PC-9 (cell line): ENCODE results near the gene IFT20. TPM values are rescaled to one million over a fixed set of nuclear protein-coding genes. Genes with fewer than 3 reads are reported as not detected.

Source experiments
- BruUV-seq: library from RNA; stranded (reverse); fragments of 400-500 nt; replicated peaks from 2 replicates; lab custom pipeline; 2021; lab: Mats Ljungman, UMichigan
- CTCF ChIA-PET: fragments of 300-600 bp; sonication (Branson Sonifier 250); formaldehyde crosslinking; loops from one replicate; lab custom pipeline; 2022; ENCODE audit warnings: antibody characterized with exemption; lab: Charles Lee
- POLR2A ChIA-PET: fragments of 300-600 bp; sonication (Branson Sonifier 250); formaldehyde crosslinking; loops from one replicate; lab custom pipeline; 2022; ENCODE audit warnings: antibody characterized with exemption; ENCODE audit not compliant: unreplicated experiment; lab: Charles Lee
- DNase-seq, 2 experiments: peaks; one replicate each; pipeline versions ENCODE4 v3.0.0 to v3.0.0-alpha.2; 2015 to 2022; ENCODE audit warnings: mixed read lengths in 1 of 2
- H2AFZ ChIP-seq: fragments of 200-600 bp; sonication (generic); 2 replicates; pipeline ENCODE4 v1.8.1; 2017; ENCODE audit warnings: antibody characterized with exemption
- H3F3A ChIP-seq: fragments of 200-600 bp; sonication (generic); 2 replicates; pipeline ENCODE4 v1.8.1; 2017; ENCODE audit warnings: antibody characterized with exemption, mild to moderate bottlenecking, low read depth; ENCODE audit not compliant: insufficient read depth
- H3K27ac ChIP-seq: fragments of 200-600 bp; sonication (generic); 2 replicates; pipeline ENCODE4 v1.6.1; 2016; ENCODE audit warnings: mixed run types
- H3K27me3 ChIP-seq: fragments of 200-600 bp; sonication (generic); 2 replicates; pipeline ENCODE4 v1.6.1; 2016; ENCODE audit warnings: low read depth, mixed run types; ENCODE audit not compliant: insufficient read depth
- H3K36me3 ChIP-seq: fragments of 200-600 bp; sonication (generic); 2 replicates; pipeline ENCODE4 v1.6.1; 2016; ENCODE audit warnings: low read depth, mixed run types
- H3K4me1 ChIP-seq: fragments of 200-600 bp; sonication (generic); replicated peaks from 2 replicates; pipeline ENCODE4 v1.6.1; 2016; ENCODE audit warnings: mixed run types; ENCODE audit not compliant: insufficient read depth
- H3K4me2 ChIP-seq: fragments of 200-600 bp; sonication (generic); 2 replicates; pipeline ENCODE4 v1.6.1; 2017; ENCODE audit warnings: mixed run types
- H3K4me3 ChIP-seq: fragments of 200-600 bp; sonication (generic); 2 replicates; pipeline ENCODE4 v1.6.1; 2016; ENCODE audit warnings: mixed run types
- H3K79me2 ChIP-seq: fragments of 200-600 bp; sonication (generic); 2 replicates; pipeline ENCODE4 v1.6.1; 2017; ENCODE audit warnings: low read depth, mixed run types
- H3K9me2 ChIP-seq: fragments of 200-600 bp; sonication (generic); 2 replicates; pipeline ENCODE4 v1.8.1; 2017; ENCODE audit warnings: mild to moderate bottlenecking; ENCODE audit not compliant: insufficient read depth
- H3K9me3 ChIP-seq: fragments of 200-600 bp; sonication (generic); 2 replicates; pipeline ENCODE4 v1.8.1; 2016; ENCODE audit warnings: low read depth; ENCODE audit not compliant: insufficient read depth
- H4K20me1 ChIP-seq: fragments of 200-600 bp; sonication (generic); 2 replicates; pipeline ENCODE4 v1.8.1; 2017; ENCODE audit not compliant: insufficient read depth
- CTCF ChIP-seq: fragments of 200-600 bp; sonication (generic); conservative IDR thresholded peaks from 2 replicates; pipeline ENCODE4 v1.6.1; 2017; ENCODE audit warnings: mixed run types, antibody characterized with exemption, mild to moderate bottlenecking, moderate library complexity
- EZH2 ChIP-seq: fragments of 200-600 bp; sonication (generic); IDR thresholded peaks from 2 replicates; pipeline ENCODE4 v1.8.0; 2017; ENCODE audit warnings: antibody characterized with exemption, low read depth
- intact Hi-C: fragments of 100-400 bp; cut with micrococcal nuclease; formaldehyde crosslinking; loops from one replicate; pipeline ENCODE4 v1.10.0; 2022; ENCODE audit not compliant: unreplicated experiment
- total RNA-seq: library from RNA; stranded (reverse); gene quantifications from 2 replicates; pipeline ENCODE4 v1.2.3, GENCODE V29; 2021

The IFT20 gene
- total RNA-seq, 1 experiment from 2014 or later = 42.3 TPM

- Histone ChIP-seq H3F3A (no peaks in the 10 kb centered on the region), H3K4me2 (peak overlapping the region; percentile 92), H3K4me1 (peaks cover 29% of the 10 kb centered on the region), H3K9me3 (no peaks in the 10 kb centered on the region), H3K27ac (no peak overlapping the region), H3K9me2 (no peaks in the 10 kb centered on the region), H3K36me3 (no peaks in the 10 kb centered on the region), H3K79me2 (peaks cover 39% of the 10 kb centered on the region), H3K4me3 (peak overlapping the region; percentile 75), H3K27me3 (no peaks in the 10 kb centered on the region), H2AFZ (peak overlapping the region; percentile 83), H4K20me1 (no peaks in the 10 kb centered on the region)
- ChIA-PET POLR2A (no interaction called here), CTCF (no interaction called here)
- no peak for DNase-seq
- no TSS peak for BruUV-seq
- intact Hi-C loops = loop anchor here (2.0 to 5.0 kb wide), 2 partner anchors 36 to 55 kb away; no protein-coding TSS in a partner anchor
- TF ChIP-seq CTCF (no peak), EZH2 (no peak)
Measured at GRCh38 chr17:28317966-28318758, 17.1 kb downstream of the IFT20 start.

GRCh38 chr17:28317099-28317965 is 17.9 kb downstream of the IFT20 start:
- Histone ChIP-seq H3F3A (no peaks in the 10 kb centered on the region), H4K20me1 (no peaks in the 10 kb centered on the region), H2AFZ (no peak overlapping the region), H3K9me2 (no peaks in the 10 kb centered on the region), H3K27me3 (no peaks in the 10 kb centered on the region), H3K4me1 (peaks cover 21% of the 10 kb centered on the region), H3K4me3 (no peak overlapping the region), H3K79me2 (peaks cover 31% of the 10 kb centered on the region), H3K36me3 (no peaks in the 10 kb centered on the region), H3K4me2 (peak overlapping the region; percentile 92), H3K27ac (no peak overlapping the region), H3K9me3 (no peaks in the 10 kb centered on the region)
- no peak for DNase-seq
- no TSS peak for BruUV-seq
- TF ChIP-seq CTCF (no peak), EZH2 (no peak)
- ChIA-PET POLR2A (interaction anchor here (0.6 kb wide), 1 partner anchor 38 kb away, joined by 3 read pairs; no protein-coding TSS in a partner anchor), CTCF (interaction anchor here (0.6 kb wide), 1 partner anchor 19 kb away, joined by 3 read pairs; no protein-coding TSS in a partner anchor)
- intact Hi-C loops = loop anchor here (5.0 kb wide), 1 partner anchor 35 kb away; no protein-coding TSS in a partner anchor
